Bronchial smooth muscle cell (primary cell): Measurements from ENCODE around the gene TBPL2. TPM values are rescaled to one million over a fixed set of nuclear protein-coding genes. Genes with fewer than 3 reads are reported as not detected.

ENCODE experiments used
- total RNA-seq: library from RNA; depleted of rRNA; stranded (reverse); fragments of >200 nt; gene quantifications from 2 replicates; pipeline ENCODE4 v1.2.1, GENCODE V29; 2014

Gene TBPL2
- total RNA-seq, result not detected in 2 replicates

GRCh38 chr14:55440385-55440784 is at the start of gene TBPL2:
Gene TBPL2 (minus strand): TSS chr14:55440616. CDS start chr14:55440449, 167 bp downstream.

GRCh38 chr14:55411426-55412389 is 28.7 kb downstream of the TBPL2 start, which contains the start of gene ATG14:
Gene ATG14 (minus strand): TSS chr14:55411830. CDS start chr14:55411822, 8 bp downstream.

Other genes with a start within 250 kb of the TBPL2 start
- 1.3 and 5.4 TPM in 2 replicates for gene DLGAP5, start 249.0 kb downstream of the TBPL2 start, total RNA-seq
- gene FBXO34, start 169.2 kb downstream of the TBPL2 start, total RNA-seq, result 13.6 and 14.5 TPM in 2 replicates
- 12.1 and 17.2 TPM in 2 replicates for gene ATG14, start 28.8 kb downstream of the TBPL2 start, total RNA-seq
- gene KTN1, start 139.6 kb upstream of the TBPL2 start, total RNA-seq, result 118 and 174 TPM in 2 replicates